ENCODE data around the gene FABP3. TPM values are rescaled to one million over a fixed set of nuclear protein-coding genes. Genes with fewer than 3 reads are reported as not detected.

The FABP3 gene
- total RNA-seq, 2 donors from 2014 or later: 3,211 to 3,527 TPM

GRCh38 chr1:31362032-31362431 is 10.8 kb downstream of the FABP3 start:
- H3K27ac ChIP-seq: peak overlapping the region in 1 of 2 donors; percentile 8
- peak; percentile 46 for DNase-seq (ENCODE audit: low spot score)
- peaks cover 55% of the 10 kb centered on the region for H3K36me3 ChIP-seq
- no peak for TF ChIP-seq CTCF (IDR thresholded peaks at IDR 0.05)
- no peaks in the 10 kb centered on the region for H3K27me3 ChIP-seq
- no peak overlapping the region for H3K4me3 ChIP-seq
- no peaks in the 10 kb centered on the region for H3K4me1 ChIP-seq
- no peaks in the 10 kb centered on the region for H3K9me3 ChIP-seq

DNA sequence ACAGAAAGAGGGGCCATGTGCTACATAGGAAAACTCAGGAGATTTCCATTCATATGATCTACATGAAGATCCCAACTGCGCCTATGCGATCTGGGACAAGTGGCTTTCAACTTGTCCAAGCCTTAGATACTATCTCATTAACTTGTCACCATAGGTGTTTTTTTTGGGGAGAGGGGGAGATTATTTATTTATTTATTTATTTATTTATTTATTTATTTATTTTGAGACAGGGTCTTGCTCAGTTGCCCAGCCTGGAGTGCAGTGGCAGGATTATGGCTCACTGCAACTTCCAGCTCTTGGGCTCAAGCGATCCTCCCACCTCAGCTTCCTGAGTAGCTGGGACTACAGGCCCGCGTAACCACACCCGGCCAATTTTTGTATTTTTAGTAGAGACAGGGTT is 11.3 kb downstream of the FABP3 start:
- peaks cover 51% of the 10 kb centered on the region for H3K36me3 ChIP-seq
- TF ChIP-seq CTCF (IDR thresholded peaks at IDR 0.05): no peak
- DNase-seq (ENCODE audit: low spot score): peak; percentile 42
- no peak overlapping the region for H3K4me3 ChIP-seq
- H3K4me1 ChIP-seq: no peaks in the 10 kb centered on the region
- peak overlapping the region in 1 of 2 donors; percentile 8 for H3K27ac ChIP-seq
- H3K9me3 ChIP-seq: no peaks in the 10 kb centered on the region
- no peaks in the 10 kb centered on the region for H3K27me3 ChIP-seq

- no peak overlapping the region for H3K4me3 ChIP-seq
- no peaks in the 10 kb centered on the region for H3K9me3 ChIP-seq
- TF ChIP-seq CTCF (IDR thresholded peaks at IDR 0.05): no peak
- peaks cover 26% of the 10 kb centered on the region for H3K36me3 ChIP-seq
- no peak overlapping the region for H3K27ac ChIP-seq
- no peak for DNase-seq (ENCODE audit: low spot score)
- H3K4me1 ChIP-seq: no peaks in the 10 kb centered on the region
- no peaks in the 10 kb centered on the region for H3K27me3 ChIP-seq
These were observed 16.4 kb downstream of the FABP3 start for GRCh38 chr1:31356427-31356826.

DNA sequence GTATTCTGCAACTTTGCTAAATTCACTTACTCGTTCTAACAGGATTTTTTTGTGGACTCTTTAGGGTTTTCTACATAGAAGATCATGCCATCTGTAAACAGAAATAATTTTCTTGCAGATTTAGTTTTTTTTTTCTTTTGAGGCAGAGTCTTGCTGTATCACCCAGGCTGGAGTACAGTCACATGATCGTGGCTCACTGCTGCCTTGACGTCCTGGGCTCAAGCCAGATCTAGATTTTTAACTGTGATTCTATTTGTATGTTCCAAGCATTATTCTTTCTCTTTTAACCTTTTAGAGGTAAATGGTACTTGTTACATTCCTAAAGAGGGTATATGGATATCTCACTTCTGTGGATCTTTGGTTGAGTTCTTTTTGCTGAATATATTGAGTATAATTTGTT is 18.6 kb downstream of the FABP3 start:
- Histone ChIP-seq H3K27me3 (no peaks in the 10 kb centered on the region), H3K4me3 (no peak overlapping the region), H3K9me3 (no peaks in the 10 kb centered on the region), H3K4me1 (no peaks in the 10 kb centered on the region), H3K27ac (no peak overlapping the region), H3K36me3 (peaks cover 23% of the 10 kb centered on the region)
- no peak for DNase-seq (ENCODE audit: low spot score)
- no peak for TF ChIP-seq CTCF (IDR thresholded peaks at IDR 0.05)

GRCh38 chr1:31348449-31348848 is 24.4 kb downstream of the FABP3 start:
- no peak for TF ChIP-seq CTCF (IDR thresholded peaks at IDR 0.05)
- DNase-seq (ENCODE audit: low spot score): no peak
- H3K36me3 ChIP-seq: peaks cover 49% of the 10 kb centered on the region

DNA sequence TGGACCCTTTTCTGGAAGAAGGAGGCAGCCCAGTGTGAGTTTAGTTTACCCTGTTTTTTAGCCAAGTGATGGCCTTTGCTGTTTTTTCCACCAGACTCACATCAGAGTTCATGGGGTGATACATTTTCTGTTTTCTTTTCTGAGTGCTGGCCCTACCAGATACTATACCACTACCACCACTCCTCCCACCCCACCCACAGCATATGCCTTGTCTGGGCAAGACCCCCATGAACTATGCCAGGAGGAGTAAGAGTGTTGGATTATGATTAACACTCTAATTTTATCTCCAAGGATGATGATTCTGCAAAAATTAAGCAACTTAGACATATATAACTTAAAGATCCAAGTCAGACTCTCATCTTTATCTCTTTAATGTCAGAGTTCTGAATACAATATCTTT is 26.1 kb downstream of the FABP3 start:
- Histone ChIP-seq H3K27me3 (no peaks in the 10 kb centered on the region), H3K27ac (no peak overlapping the region), H3K36me3 (peaks cover 44% of the 10 kb centered on the region), H3K4me3 (no peak overlapping the region), H3K4me1 (no peaks in the 10 kb centered on the region), H3K9me3 (no peaks in the 10 kb centered on the region)
- no peak for TF ChIP-seq CTCF (IDR thresholded peaks at IDR 0.05)
- no peak for DNase-seq (ENCODE audit: low spot score)

More at GRCh38 chr1:31348449-31348848, 24.4 kb downstream of the FABP3 start:
- no peak overlapping the region for H3K4me3 ChIP-seq
- H3K9me3 ChIP-seq: no peaks in the 10 kb centered on the region
- no peaks in the 10 kb centered on the region for H3K27me3 ChIP-seq
- H3K27ac ChIP-seq: no peak overlapping the region
- no peaks in the 10 kb centered on the region for H3K4me1 ChIP-seq
